ENCODE results near the gene NDOR1. TPM values are rescaled to one million over a fixed set of nuclear protein-coding genes. Genes with fewer than 3 reads are reported as not detected.

NDOR1 gene
- total RNA-seq, 4 donors from 2014 or later = 6.5 to 12.3 (median 8.0) TPM

- TF ChIP-seq CTCF (IDR thresholded peaks at IDR 0.05) = no peak
- no peak for TF ChIP-seq POLR2A (IDR thresholded peaks at IDR 0.05; ENCODE audit: low read depth)
- TF ChIP-seq EP300 (IDR thresholded peaks at IDR 0.05) = no peak
- no peak for TF ChIP-seq POLR2AphosphoS5 (IDR thresholded peaks at IDR 0.05)
- no peaks in the 10 kb centered on the region for H3K27me3 ChIP-seq
- DNase-seq (ENCODE audit: extremely low spot score) = no peak
- WGBS = 82% methylated on average over 7 of the region's 9 CpGs
- intact Hi-C loops (cut with DNase I) = no loop called here
- no peak overlapping the region for H3K4me3 ChIP-seq
- H3K36me3 ChIP-seq = peaks cover 18 to 47% (median 38%) of the 10 kb centered on the region in 4 donors
- peaks cover 49 to 81% (median 59%) of the 10 kb centered on the region in 4 donors for H3K4me1 ChIP-seq
- no peaks in the 10 kb centered on the region for H3K9me3 ChIP-seq
- peak overlapping the region; percentile 94 to 99 (median 98) for H3K27ac ChIP-seq (replicated peaks in 1 of 4)
These were observed 15.1 kb upstream of the NDOR1 start for GRCh38 chr9:137190315-137190856.

- no peak for DNase-seq (ENCODE audit: extremely low spot score)
- Histone ChIP-seq H3K4me1 (peaks cover 41 to 81% (median 59%) of the 10 kb centered on the region in 4 donors), H3K27me3 (no peaks in the 10 kb centered on the region), H3K36me3 (peaks cover 11 to 38% (median 29%) of the 10 kb centered on the region in 4 donors), H3K27ac (replicated peaks in 1 of 4) (peak overlapping the region in 1 of 4 donors; percentile 99), H3K9me3 (no peaks in the 10 kb centered on the region), H3K4me3 (no peak overlapping the region)
- WGBS = 88% methylated on average over 3 of the region's 3 CpGs
- intact Hi-C loops (cut with DNase I) = no loop called here
- TF ChIP-seq CTCF (IDR thresholded peaks at IDR 0.05) (no peak), POLR2A (IDR thresholded peaks at IDR 0.05; ENCODE audit: low read depth) (no peak), POLR2AphosphoS5 (IDR thresholded peaks at IDR 0.05) (no peak), EP300 (IDR thresholded peaks at IDR 0.05) (no peak)
These were observed 14.3 kb upstream of the NDOR1 start for GRCh38 chr9:137191245-137191644.

DNA sequence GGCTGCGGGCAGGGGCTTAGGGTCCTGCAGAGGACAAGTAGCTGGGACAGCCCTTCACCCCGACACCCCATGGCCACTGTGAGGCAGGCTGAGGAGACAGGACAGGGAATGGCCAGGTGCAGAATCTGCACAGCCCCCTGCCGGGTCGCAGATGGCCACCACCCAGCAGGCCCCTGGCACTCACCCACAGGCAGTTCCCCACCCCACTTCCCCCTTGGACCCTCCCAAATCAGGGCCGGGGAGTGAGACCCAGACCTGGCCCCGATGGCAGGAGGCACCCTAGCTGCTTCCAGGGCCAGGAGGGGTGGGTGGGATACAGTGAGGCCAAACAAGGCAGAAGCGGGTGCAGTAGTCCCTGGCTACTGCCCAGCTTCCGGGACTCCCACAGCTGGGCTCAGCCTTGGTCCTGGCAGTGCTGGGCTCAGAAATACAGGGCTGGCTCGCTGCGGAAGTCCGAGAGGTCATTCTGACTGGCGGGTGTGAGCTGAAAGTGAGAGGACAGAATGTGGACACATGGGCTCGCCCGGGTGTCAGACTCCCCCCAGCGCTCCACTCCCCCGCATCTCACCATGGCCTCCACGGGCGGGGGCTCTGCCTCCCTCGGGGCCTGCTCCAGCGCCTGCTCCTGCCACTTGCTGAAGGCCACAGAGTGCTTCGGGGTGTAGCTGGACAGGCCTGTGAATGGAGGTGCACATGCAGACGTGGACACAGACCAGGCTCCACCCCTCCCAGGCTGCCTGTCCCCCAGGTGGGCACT, 13.6 kb upstream of the NDOR1 start:
- Histone ChIP-seq H3K4me3 (no peak overlapping the region), H3K9me3 (no peaks in the 10 kb centered on the region), H3K4me1 (peaks cover 36 to 79% (median 54%) of the 10 kb centered on the region in 4 donors), H3K27me3 (no peaks in the 10 kb centered on the region), H3K36me3 (peaks cover 11 to 32% (median 27%) of the 10 kb centered on the region in 4 donors), H3K27ac (replicated peaks in 1 of 4) (peak overlapping the region in 1 of 4 donors; percentile 9)
- intact Hi-C loops (cut with DNase I) = no loop called here
- DNase-seq (ENCODE audit: extremely low spot score) = no peak
- 100% methylated on average over 10 of the region's 22 CpGs for WGBS
- no peak for TF ChIP-seq EP300 (IDR thresholded peaks at IDR 0.05)
- TF ChIP-seq POLR2AphosphoS5 (IDR thresholded peaks at IDR 0.05) = no peak
- TF ChIP-seq CTCF (IDR thresholded peaks at IDR 0.05) = no peak
- no peak for TF ChIP-seq POLR2A (IDR thresholded peaks at IDR 0.05; ENCODE audit: low read depth)

GRCh38 chr9:137192448-137192780, 13.1 kb upstream of the NDOR1 start:
- Histone ChIP-seq H3K27me3 (no peaks in the 10 kb centered on the region), H3K36me3 (peaks cover 11 to 28% (median 27%) of the 10 kb centered on the region in 4 donors), H3K9me3 (no peaks in the 10 kb centered on the region), H3K27ac (replicated peaks in 1 of 4) (no peak overlapping the region), H3K4me1 (peaks cover 35 to 79% (median 53%) of the 10 kb centered on the region in 4 donors), H3K4me3 (no peak overlapping the region)
- no peak for TF ChIP-seq EP300 (IDR thresholded peaks at IDR 0.05)
- no peak for TF ChIP-seq POLR2AphosphoS5 (IDR thresholded peaks at IDR 0.05)
- TF ChIP-seq CTCF (IDR thresholded peaks at IDR 0.05) = no peak
- no peak for TF ChIP-seq POLR2A (IDR thresholded peaks at IDR 0.05; ENCODE audit: low read depth)
- DNase-seq (ENCODE audit: extremely low spot score) = no peak
- WGBS = 82% methylated on average over 8 of the region's 10 CpGs
- intact Hi-C loops (cut with DNase I) = no loop called here

Measured in esophagus muscularis mucosa (tissue), 4 donors.